ENCODE data around the gene COMMD9. TPM values are rescaled to one million over a fixed set of nuclear protein-coding genes. Genes with fewer than 3 reads are reported as not detected.

COMMD9 gene
- polyA plus RNA-seq, 3 donors: 105 to 238 (median 235) TPM

DNA sequence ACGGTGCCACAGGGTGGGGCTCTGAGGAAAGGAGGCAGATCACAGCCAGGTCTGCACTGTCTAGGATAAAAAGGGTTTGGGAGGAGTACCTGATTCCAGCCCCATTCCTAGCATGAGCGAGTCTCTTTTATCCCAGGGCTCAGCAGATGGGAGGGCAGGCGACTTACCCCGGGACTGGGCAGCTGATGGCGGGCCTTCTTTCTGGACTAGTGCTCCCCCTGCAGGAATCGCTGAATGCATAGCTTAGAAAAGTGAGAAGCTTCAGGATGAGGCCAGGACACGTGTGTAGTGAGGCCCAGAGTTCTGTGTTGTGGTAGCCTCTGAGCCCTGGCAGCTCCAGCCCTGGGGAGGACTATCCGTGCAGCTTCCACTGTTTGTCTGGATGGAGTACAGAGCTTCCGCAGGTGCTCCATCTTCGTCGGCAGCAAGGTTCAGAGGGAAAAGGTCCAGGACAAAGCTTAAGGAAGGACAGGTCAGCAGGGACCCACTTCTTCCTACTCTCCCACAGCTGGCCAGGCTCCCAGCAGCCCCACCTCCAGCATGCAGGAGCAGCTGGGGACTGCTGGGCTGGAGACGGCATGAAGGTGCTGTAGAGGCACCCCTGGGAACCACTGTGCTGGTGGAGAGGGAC, 30.4 kb downstream of the COMMD9 start:
- H3K27ac ChIP-seq (ENCODE audit: low read depth in 1 of 2, low read length in 2 of 2): no peak overlapping the region
- H3K4me3 Mint-ChIP-seq: no peak overlapping the region
- TF ChIP-seq, protein P1, sequence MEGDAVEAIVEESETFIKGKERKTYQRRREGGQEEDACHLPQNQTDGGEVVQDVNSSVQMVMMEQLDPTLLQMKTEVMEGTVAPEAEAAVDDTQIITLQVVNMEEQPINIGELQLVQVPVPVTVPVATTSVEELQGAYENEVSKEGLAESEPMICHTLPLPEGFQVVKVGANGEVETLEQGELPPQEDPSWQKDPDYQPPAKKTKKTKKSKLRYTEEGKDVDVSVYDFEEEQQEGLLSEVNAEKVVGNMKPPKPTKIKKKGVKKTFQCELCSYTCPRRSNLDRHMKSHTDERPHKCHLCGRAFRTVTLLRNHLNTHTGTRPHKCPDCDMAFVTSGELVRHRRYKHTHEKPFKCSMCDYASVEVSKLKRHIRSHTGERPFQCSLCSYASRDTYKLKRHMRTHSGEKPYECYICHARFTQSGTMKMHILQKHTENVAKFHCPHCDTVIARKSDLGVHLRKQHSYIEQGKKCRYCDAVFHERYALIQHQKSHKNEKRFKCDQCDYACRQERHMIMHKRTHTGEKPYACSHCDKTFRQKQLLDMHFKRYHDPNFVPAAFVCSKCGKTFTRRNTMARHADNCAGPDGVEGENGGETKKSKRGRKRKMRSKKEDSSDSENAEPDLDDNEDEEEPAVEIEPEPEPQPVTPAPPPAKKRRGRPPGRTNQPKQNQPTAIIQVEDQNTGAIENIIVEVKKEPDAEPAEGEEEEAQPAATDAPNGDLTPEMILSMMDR (IDR thresholded peaks at IDR 0.05): peak; percentile 58
- H3K4me3 ChIP-seq (replicated peaks in 1 of 3; ENCODE audit: low read depth in 2 of 3, low read length in 3 of 3): no peak overlapping the region
- no peak overlapping the region for H3K9ac ChIP-seq (ENCODE audit: insufficient read depth, low read length, poor library complexity, severe bottlenecking)
- H3K9me3 ChIP-seq (replicated peaks in 1 of 2; ENCODE audit: control insufficient read depth in 1 of 2, insufficient read depth in 1 of 2, low read length in 2 of 2): peaks cover 0 to 4% of the 10 kb centered on the region in 2 donors
- peaks cover 0 to 6% (median 0%) of the 10 kb centered on the region in 7 donors for H3K9me3 Mint-ChIP-seq
- H3K27me3 ChIP-seq (ENCODE audit: control insufficient read depth in 2 of 2, insufficient read depth in 2 of 2, low read length in 2 of 2): peaks cover 0 to 3% of the 10 kb centered on the region in 2 donors
- no peak overlapping the region for H3K27ac Mint-ChIP-seq
- no peaks in the 10 kb centered on the region for H3K4me1 ChIP-seq (ENCODE audit: control insufficient read depth in 1 of 2, insufficient read depth in 2 of 2, low read length in 2 of 2)
- H3K4me2 ChIP-seq (replicated peaks; ENCODE audit: extremely low read depth, low read length, poor library complexity, severe bottlenecking): no peak overlapping the region
- no peaks in the 10 kb centered on the region for H3K79me2 ChIP-seq (ENCODE audit: insufficient read depth, low read length)
- peaks cover 14 to 30% (median 16%) of the 10 kb centered on the region in 3 donors for H3K27me3 Mint-ChIP-seq (ENCODE audit: low read depth in 3 of 3)
- intact Hi-C loops (cut with micrococcal nuclease): no loop called here
- H3K4me1 Mint-ChIP-seq: no peaks in the 10 kb centered on the region
- H2AFZ ChIP-seq (ENCODE audit: insufficient read depth, low read depth, low read length, poor library complexity, severe bottlenecking): no peak overlapping the region
- no peaks in the 10 kb centered on the region for H4K20me1 ChIP-seq (ENCODE audit: insufficient read depth, low read length)
- 20% methylated on average over 9 of the region's 12 CpGs for WGBS (ENCODE audit: insufficient coverage)
- no peaks in the 10 kb centered on the region for H3K36me3 ChIP-seq (replicated peaks in 1 of 2; ENCODE audit: control insufficient read depth in 1 of 2, insufficient read depth in 2 of 2, low read length in 2 of 2)
- no peaks in the 10 kb centered on the region for H3K36me3 Mint-ChIP-seq
- DNase-seq: peak; percentile 3 to 27 (median 4)

DNA sequence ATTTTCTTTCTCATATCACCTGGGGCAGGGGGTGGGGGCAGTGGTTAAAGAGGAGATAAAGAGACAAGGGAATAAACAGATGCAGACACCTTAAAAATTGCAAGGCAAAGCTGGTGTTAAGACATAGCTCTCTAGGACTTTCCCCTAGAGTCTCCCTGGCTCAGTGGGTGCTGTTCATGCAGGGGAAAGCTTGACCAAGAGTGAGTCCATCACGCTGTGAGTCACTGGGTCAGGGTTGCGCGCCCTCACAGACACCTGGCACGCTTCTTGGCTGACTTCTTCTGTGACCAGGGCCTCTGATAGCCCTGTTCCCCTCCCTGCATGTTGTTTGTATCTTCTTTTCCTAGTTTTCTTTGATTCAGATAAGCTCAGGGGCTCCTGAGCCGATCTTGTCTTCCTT, 31.9 kb downstream of the COMMD9 start:
- TF ChIP-seq, protein P1 (IDR thresholded peaks at IDR 0.05): no peak
- H3K9ac ChIP-seq (ENCODE audit: insufficient read depth, low read length, poor library complexity, severe bottlenecking): no peak overlapping the region
- 78% methylated on average over 5 of the region's 5 CpGs for WGBS (ENCODE audit: insufficient coverage)

More for the DNA sequence above, 31.9 kb downstream of the COMMD9 start:
- no peak overlapping the region for H3K27ac Mint-ChIP-seq
- H4K20me1 ChIP-seq (ENCODE audit: insufficient read depth, low read length): no peaks in the 10 kb centered on the region
- no peaks in the 10 kb centered on the region for H3K4me1 Mint-ChIP-seq
- no peaks in the 10 kb centered on the region for H3K36me3 Mint-ChIP-seq
- peaks cover 0 to 4% of the 10 kb centered on the region in 2 donors for H3K9me3 ChIP-seq (replicated peaks in 1 of 2; ENCODE audit: control insufficient read depth in 1 of 2, insufficient read depth in 1 of 2, low read length in 2 of 2)
- peaks cover 0 to 3% of the 10 kb centered on the region in 2 donors for H3K27me3 ChIP-seq (ENCODE audit: control insufficient read depth in 2 of 2, insufficient read depth in 2 of 2, low read length in 2 of 2)
- H3K79me2 ChIP-seq (ENCODE audit: insufficient read depth, low read length): no peaks in the 10 kb centered on the region
- intact Hi-C loops (cut with micrococcal nuclease): no loop called here
- no peak overlapping the region for H3K27ac ChIP-seq (ENCODE audit: low read depth in 1 of 2, low read length in 2 of 2)
- no peak overlapping the region for H3K4me3 ChIP-seq (replicated peaks in 1 of 3; ENCODE audit: low read depth in 2 of 3, low read length in 3 of 3)
- no peak overlapping the region for H2AFZ ChIP-seq (ENCODE audit: insufficient read depth, low read depth, low read length, poor library complexity, severe bottlenecking)
- H3K4me3 Mint-ChIP-seq: no peak overlapping the region
- peaks cover 0 to 6% (median 0%) of the 10 kb centered on the region in 7 donors for H3K9me3 Mint-ChIP-seq
- H3K27me3 Mint-ChIP-seq (ENCODE audit: low read depth in 3 of 3): peaks cover 14 to 28% (median 14%) of the 10 kb centered on the region in 3 donors
- H3K4me2 ChIP-seq (replicated peaks; ENCODE audit: extremely low read depth, low read length, poor library complexity, severe bottlenecking): no peak overlapping the region
- H3K4me1 ChIP-seq (ENCODE audit: control insufficient read depth in 1 of 2, insufficient read depth in 2 of 2, low read length in 2 of 2): no peaks in the 10 kb centered on the region
- no peak for DNase-seq
- no peaks in the 10 kb centered on the region for H3K36me3 ChIP-seq (replicated peaks in 1 of 2; ENCODE audit: control insufficient read depth in 1 of 2, insufficient read depth in 2 of 2, low read length in 2 of 2)

Data from CD14-positive monocyte (primary cell).